GM19193 (cell line): Measurements from ENCODE around the gene TMEM72.

ENCODE experiments used
- POLR2A ChIP-seq: IDR thresholded peaks from 4 replicates; pipeline ENCODE4 v1.6.1; 2011; ENCODE audit not compliant: insufficient read depth, insufficient read length; ENCODE audit errors: extremely low read depth

The TMEM72 gene

GRCh38 chr10:44922021-44922420 is 10.9 kb downstream of the TMEM72 start:
- no peak for TF ChIP-seq POLR2A

DNA sequence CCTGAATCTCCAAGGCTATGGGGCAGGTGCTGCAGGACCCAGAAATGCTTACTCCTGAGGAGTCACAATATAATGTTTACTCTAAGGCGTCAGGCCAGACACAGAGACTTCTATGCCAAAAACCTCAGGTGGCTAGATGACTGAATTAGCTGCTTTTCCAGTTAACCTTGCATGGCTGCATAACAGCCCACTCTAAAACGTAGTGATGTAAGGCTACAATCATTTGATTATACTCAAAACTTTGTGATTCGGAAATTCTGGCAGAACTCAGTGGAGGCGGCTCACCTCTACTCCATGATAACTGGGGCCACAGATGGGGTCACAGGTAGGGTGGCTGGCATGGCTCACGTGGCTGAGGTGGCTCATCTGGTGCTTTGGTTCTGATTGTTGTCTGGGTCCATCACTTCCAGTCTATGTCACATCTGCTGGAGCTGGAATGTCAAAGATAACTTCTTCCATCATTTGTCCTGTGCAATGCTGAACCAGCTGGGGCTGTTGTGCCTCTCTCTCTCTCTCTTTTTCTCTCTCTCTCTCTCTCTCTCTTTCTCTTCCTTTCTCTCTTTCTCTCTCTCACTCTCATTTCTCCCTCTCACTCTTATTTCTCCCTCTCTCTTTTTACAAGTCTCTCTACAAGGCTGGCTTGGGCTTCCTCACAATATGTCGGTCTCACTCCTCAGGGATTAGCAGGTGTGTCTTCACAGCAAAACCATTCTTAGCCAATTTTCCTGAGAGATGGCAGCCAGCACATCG is 11.8 kb downstream of the TMEM72 start:
- TF ChIP-seq POLR2A = no peak

- no peak for TF ChIP-seq POLR2A
Measured at GRCh38 chr10:44923611-44924010, 12.5 kb downstream of the TMEM72 start.

DNA sequence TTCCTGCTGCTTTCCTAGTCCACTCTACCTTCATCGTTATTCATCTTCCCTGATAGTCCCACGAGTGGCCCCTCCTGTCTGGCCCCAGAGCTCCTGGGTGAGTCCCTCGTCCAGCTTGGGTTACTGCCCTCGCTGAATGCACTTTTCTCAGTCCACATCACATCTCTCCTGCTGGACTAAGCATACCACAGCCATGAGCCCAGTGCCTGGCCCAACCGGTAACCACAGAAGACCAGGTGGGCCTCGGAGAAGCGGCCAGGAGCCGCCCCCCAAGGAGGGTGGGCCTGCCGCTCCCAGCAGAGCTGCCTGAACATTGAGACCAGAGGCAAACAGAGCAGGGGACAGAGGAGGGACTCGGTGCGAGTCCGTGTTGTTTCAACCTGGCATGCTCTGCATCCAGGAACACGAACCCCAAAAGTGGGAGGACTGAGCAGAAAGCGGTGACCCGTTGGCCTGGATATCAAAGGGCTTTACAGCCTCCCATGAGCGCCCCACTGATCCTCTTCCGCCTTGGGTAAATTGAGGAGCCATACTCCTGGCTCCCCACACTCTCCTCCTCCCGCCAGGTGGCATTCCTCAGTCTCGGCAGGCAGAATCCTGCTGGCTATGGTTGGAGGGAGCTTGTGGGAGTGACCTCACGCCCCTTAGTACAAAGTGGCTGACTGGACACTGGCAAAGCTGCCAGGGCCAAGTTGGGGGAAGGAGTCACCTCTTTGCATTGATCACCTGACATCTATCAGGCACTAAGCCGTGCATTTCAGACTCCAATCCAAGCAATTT is 13.3 kb downstream of the TMEM72 start:
- TF ChIP-seq POLR2A = no peak

- TF ChIP-seq POLR2A = no peak
Measured at GRCh38 chr10:44925224-44925623, 14.1 kb downstream of the TMEM72 start.

DNA sequence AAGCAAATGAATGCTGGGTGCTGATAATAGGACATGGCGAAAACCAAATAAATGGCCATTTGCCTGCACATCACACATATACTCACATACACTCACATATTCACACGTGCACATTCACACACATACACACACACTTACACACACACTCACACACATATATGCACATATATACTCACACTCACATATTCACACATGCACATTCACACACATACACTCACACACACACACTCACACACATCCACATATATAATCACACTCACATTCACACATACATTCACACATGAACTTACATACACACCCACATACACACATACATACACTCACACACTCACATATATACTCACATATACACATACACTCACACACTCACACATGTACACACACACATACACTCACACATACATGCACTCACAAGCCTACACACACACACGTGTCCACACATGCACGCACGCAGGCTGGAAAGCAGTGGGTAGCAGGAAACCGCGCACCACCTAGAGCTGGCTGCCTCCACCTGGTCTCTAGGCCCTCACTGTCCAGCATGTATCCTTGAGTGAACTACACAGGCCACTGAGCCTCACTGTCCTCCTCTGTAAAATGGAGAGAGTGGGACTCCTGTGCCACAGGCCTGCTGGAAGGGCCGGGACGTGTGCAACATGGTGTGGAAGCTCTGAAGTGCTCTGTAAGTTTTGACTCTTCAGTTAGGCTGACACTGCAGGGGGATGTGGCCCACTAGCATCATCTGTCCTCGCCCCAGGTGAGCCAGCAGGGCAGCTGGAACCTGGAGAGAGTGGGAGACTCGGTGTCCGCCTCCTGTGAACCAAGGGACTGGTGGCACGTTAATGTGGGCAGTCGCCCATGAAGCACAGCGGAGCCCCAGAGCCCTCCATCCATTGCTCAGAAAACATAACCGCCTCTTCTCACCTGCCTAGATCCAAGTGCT is 14.9 kb downstream of the TMEM72 start:
- TF ChIP-seq POLR2A = no peak

DNA sequence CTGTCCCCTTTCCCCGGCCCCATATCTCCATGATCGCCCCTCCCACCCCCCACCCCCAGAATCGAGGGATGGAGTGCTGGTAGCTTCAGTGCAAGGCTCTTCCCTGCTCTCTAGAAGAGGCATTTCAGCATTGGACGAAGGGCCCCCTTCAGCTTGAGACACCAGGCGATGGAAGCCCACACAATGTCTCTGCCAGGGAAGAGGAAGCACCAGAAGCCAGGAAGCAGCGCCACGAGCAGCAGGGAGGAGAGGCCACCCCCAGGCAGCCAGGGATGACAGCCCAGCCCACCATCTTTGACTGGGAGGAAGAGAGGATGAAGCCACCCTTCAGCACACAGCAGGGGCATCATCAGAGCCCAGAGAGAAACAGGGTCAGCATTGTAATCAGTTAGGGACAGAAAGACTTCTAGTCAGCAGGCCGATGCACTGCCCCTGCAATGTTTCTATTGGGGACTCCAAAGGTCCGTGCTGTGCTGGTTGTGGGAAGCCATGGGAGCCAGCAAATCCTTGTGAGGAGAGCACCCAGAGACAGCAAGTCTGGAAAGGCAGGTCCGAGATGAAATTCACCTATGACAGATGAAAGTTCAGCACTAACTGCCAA is 15.7 kb downstream of the TMEM72 start:
- TF ChIP-seq POLR2A = no peak

DNA sequence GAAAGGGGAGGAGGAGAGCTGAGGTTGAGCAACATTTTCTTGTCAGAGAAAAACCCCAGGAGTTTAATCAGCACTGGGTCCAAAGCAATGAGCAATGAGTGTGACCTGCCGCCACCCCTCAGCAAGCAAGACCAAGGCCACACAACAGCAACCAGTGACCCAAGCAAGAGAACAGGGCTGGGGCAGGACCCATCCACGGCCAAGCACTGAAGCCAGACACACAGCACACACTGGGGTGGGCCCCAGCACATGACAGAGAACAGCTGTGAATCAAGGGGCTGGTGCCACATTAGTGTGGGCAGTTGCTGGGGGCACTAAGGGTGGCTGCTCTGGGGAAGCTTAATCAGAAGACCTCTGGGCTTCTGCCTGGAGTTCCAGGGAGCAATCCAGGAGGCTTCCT is 16.2 kb downstream of the TMEM72 start:
- TF ChIP-seq POLR2A = no peak

DNA sequence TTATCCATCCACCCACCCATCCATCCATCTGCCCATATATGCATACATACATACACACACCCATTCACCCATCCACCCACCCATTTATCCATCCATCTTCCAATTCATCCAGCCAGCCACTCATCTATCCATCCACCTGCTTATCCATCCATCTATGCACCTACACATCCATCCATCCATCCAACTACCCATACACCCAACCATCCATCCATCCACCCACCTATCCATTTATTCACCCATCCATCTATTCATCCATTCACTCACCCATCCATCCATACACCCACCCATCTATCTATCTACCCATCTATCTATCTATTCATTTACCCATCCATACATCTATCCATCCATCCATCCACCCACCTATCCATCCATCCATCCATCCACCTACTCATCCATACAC is 17.3 kb downstream of the TMEM72 start:
- TF ChIP-seq POLR2A = no peak

DNA sequence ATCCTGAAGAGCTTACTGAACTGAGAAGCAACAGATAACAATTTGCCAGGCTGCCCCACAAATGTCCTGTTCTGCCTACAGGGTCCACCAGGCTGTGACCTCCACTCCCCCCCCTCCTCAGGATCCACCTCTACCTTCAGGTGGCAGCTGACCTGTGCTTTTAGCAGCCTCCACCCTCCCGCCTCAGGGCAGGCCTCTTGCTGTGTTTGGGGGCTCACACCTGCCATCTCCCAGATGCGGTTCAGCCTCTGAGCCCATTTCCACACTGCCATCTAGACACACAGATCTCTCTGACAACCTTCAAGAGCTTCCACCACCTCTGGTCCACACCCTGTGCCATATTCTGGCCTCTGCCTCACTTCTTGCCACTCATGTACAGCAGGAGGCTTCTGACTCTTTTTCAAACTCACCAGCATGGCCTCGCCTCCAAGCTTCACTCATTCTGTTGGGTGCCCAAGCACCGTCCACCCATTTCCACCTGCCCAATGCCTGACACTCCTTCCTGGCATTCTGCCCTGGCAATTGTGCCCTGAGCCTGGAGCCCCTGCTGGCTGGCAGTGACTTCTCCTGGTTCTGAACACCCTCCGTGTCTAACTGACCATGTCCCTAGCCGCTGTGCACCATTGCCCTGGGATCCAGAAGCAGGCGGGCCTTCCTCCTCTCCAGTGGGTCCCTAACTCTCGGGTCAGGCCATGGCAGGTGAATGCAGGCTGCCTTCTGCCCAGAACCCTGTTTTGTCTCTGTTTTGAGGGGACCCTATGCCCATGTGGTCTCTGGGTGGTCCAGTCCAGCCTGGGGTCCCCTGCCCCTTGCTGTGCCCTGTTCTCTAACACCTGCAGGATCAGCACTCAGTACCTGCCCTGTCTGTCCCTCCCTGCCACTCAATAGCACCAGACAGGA is 18.5 kb downstream of the TMEM72 start:
- no peak for TF ChIP-seq POLR2A

DNA sequence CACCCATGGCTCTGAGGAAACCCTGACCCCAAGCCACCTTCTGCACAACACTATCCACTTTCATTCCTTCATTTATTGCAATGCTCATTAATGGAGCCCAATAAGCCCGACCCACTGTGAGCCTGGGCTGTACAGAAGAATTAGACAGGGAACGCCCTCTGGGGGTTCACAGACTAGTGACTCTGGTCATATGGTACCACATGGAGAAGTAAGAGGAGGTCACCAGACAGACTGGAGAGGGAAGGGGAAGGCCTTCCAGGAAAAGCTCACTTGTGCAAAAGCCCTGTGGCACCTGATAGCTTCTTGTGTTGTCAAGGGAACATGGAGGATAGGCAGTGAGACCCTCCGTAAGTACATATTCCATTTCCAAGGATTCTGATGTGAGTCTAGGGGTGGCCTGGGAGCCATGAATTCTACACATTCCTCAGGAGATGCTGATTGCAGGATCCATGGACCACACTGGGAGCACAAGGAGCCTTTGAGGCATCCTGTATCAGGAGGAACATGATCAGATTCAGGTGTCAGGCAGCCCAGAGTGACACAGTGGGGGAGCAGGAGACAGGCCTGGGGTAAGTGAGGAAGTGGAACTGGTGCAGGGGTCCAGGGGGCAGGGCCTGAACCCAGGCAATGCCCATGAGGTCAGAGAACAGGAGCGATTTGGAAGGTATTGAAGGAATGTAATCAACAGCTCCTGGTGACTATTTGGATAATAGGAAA is 19.9 kb downstream of the TMEM72 start:
- TF ChIP-seq POLR2A = no peak

GRCh38 chr10:44931621-44932516 is 20.7 kb downstream of the TMEM72 start:
- TF ChIP-seq POLR2A = no peak
